DOHH2 (cell line): ENCODE data around the gene FAM8A1.

Source experiments
- H3F3A ChIP-seq: fragments of 200-600 bp; sonication (generic), shearing (Covaris generic); 2 replicates; pipeline ENCODE4 v1.6.0; 2016; ENCODE audit warnings: antibody characterized with exemption, mild to moderate bottlenecking; ENCODE audit not compliant: control insufficient read depth, insufficient read depth
- H3K27ac ChIP-seq: fragments of 200-600 bp; sonication (generic); 2 replicates; pipeline ENCODE4 v1.5.1; 2014; ENCODE audit warnings: low read depth, mild to moderate bottlenecking, low read length, moderate library complexity
- H3K27me3 ChIP-seq: fragments of 200-600 bp; sonication (generic); 2 replicates; pipeline ENCODE4 v1.6.1; 2014; ENCODE audit warnings: mild to moderate bottlenecking, low read length, mixed read lengths; ENCODE audit not compliant: control insufficient read depth
- H3K36me3 ChIP-seq: fragments of 200-600 bp; sonication (generic); 2 replicates; pipeline ENCODE4 v1.6.1; 2014; ENCODE audit warnings: mild to moderate bottlenecking, low read length, moderate library complexity, mixed read lengths; ENCODE audit not compliant: control insufficient read depth
- H3K4me1 ChIP-seq: fragments of 200-600 bp; sonication (generic); 2 replicates; pipeline ENCODE4 v1.6.1; 2014; ENCODE audit warnings: mild to moderate bottlenecking, low read length, mixed read lengths; ENCODE audit not compliant: control insufficient read depth
- H3K4me2 ChIP-seq: fragments of 200-600 bp; sonication (generic); 2 replicates; pipeline ENCODE4 v1.6.0; 2014; ENCODE audit warnings: mild to moderate bottlenecking, low read length, moderate library complexity
- H3K4me3 ChIP-seq: fragments of 200-600 bp; sonication (generic); 2 replicates; pipeline ENCODE4 v1.5.1; 2014; ENCODE audit warnings: mild to moderate bottlenecking, low read length, mixed read lengths
- H3K79me2 ChIP-seq: fragments of 200-600 bp; sonication (generic); 2 replicates; pipeline ENCODE4 v1.6.1; 2014; ENCODE audit warnings: mild to moderate bottlenecking, low read length, mixed read lengths; ENCODE audit not compliant: control insufficient read depth
- H3K9me2 ChIP-seq: fragments of 200-600 bp; sonication (generic); replicated peaks from 2 replicates; pipeline ENCODE4 v1.6.1; 2014; ENCODE audit warnings: mild to moderate bottlenecking, low read length, mixed read lengths; ENCODE audit not compliant: control insufficient read depth
- H3K9me3 ChIP-seq: fragments of 200-600 bp; sonication (generic); 2 replicates; pipeline ENCODE4 v1.6.1; 2014; ENCODE audit warnings: antibody characterized with exemption, low read length, mixed read lengths; ENCODE audit not compliant: control insufficient read depth, insufficient read depth
- H4K20me1 ChIP-seq: fragments of 200-600 bp; sonication (generic); 2 replicates; pipeline ENCODE4 v1.6.0; 2014; ENCODE audit warnings: low read depth, mild to moderate bottlenecking, antibody characterized with exemption, low read length, moderate library complexity; ENCODE audit not compliant: control insufficient read depth, insufficient read depth
- EZH2phosphoT487 ChIP-seq: fragments of 200-600 bp; sonication (generic); IDR thresholded peaks from 2 replicates; pipeline ENCODE4 v1.6.1; 2017; ENCODE audit warnings: borderline replicate concordance, mild to moderate bottlenecking, antibody characterized with exemption, low read length, moderate library complexity, mixed read lengths
- TF ChIP-seq, protein P1 (sequence below): fragments of 200-600 bp; sonication (generic); IDR thresholded peaks from one replicate; pipeline ENCODE4 v1.5.1; 2014; ENCODE audit warnings: antibody characterized with exemption, mild to moderate bottlenecking, low read depth, low read length; ENCODE audit not compliant: poor library complexity, severe bottlenecking

The FAM8A1 gene

DNA sequence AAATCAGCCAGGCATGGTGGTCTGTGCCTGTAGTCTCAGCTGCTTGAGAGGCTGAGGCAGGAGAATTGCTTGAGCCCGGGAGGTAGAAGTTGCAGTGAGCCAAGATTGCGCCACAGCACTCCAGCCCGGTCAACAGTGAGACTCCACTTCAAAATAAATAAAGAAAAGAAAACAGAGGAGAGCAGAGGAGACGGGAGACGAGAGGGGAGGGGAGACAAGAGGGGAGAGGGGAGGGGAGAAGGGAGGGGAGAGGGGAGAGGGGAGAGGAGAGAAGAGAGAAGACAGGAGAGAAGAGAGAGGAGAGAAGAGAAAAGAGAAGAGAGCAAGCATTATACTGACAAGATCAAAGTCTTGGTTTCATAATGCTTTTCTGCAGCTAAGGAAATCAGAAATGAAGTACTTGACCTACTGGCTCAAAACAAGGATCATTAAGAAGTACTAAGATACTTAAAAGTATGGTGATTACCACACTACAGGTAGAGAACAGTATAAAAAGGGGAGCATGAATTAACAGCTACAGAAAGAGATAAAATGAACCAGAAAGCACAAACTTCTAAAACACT, 30.5 kb downstream of the FAM8A1 start:
- Histone ChIP-seq H3K36me3 (peaks cover 95% of the 10 kb centered on the region), H3K27ac (no peak overlapping the region), H4K20me1 (0 out of 2 replicates have a peak, but pooled peaks cover 3% of the 10 kb centered on the region), H3K4me2 (no peak overlapping the region), H3K9me3 (no peaks in the 10 kb centered on the region), H3K27me3 (no peaks in the 10 kb centered on the region), H3K4me3 (no peak overlapping the region), H3F3A (peaks cover 2% of the 10 kb centered on the region; the same call in 1 of the 2 replicates), H3K4me1 (peaks cover 38% of the 10 kb centered on the region), H3K9me2 (no peaks in the 10 kb centered on the region), H3K79me2 (peaks cover 94% of the 10 kb centered on the region)
- TF ChIP-seq, protein P1, sequence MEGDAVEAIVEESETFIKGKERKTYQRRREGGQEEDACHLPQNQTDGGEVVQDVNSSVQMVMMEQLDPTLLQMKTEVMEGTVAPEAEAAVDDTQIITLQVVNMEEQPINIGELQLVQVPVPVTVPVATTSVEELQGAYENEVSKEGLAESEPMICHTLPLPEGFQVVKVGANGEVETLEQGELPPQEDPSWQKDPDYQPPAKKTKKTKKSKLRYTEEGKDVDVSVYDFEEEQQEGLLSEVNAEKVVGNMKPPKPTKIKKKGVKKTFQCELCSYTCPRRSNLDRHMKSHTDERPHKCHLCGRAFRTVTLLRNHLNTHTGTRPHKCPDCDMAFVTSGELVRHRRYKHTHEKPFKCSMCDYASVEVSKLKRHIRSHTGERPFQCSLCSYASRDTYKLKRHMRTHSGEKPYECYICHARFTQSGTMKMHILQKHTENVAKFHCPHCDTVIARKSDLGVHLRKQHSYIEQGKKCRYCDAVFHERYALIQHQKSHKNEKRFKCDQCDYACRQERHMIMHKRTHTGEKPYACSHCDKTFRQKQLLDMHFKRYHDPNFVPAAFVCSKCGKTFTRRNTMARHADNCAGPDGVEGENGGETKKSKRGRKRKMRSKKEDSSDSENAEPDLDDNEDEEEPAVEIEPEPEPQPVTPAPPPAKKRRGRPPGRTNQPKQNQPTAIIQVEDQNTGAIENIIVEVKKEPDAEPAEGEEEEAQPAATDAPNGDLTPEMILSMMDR = no peak
- TF ChIP-seq EZH2phosphoT487 = no peak

DNA sequence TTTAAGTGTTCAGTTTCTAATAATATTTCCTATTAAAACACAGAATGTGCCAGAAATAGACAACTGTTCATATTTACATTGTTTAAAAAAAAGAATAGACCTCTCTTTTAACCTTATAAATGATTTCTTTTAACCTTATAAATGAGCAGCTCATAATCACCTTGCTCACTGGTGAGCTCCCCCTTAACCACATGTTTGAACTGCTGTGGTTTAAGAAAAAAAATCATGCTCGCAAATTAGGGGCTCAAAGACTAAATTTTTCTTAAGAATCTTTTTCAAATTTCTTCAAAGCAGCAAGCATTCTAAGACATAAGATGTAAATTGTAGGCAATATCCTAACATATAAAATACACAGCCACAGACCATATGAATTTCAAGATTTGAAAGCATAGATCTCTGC, 32.8 kb downstream of the FAM8A1 start:
- H3K79me2 ChIP-seq = peaks cover 94% of the 10 kb centered on the region
- peaks cover 95% of the 10 kb centered on the region for H3K36me3 ChIP-seq
- peaks cover 2% of the 10 kb centered on the region; the same call in 1 of the 2 replicates for H3F3A ChIP-seq
- no peak overlapping the region for H3K27ac ChIP-seq
- 0 out of 2 replicates have a peak, but pooled peaks cover 6% of the 10 kb centered on the region for H4K20me1 ChIP-seq
- H3K9me2 ChIP-seq = no peaks in the 10 kb centered on the region
- H3K4me3 ChIP-seq = no peak overlapping the region
- no peaks in the 10 kb centered on the region for H3K27me3 ChIP-seq
- H3K9me3 ChIP-seq = no peaks in the 10 kb centered on the region
- H3K4me2 ChIP-seq = no peak overlapping the region
- H3K4me1 ChIP-seq = peaks cover 29% of the 10 kb centered on the region
- TF ChIP-seq, protein P1 = no peak

DNA sequence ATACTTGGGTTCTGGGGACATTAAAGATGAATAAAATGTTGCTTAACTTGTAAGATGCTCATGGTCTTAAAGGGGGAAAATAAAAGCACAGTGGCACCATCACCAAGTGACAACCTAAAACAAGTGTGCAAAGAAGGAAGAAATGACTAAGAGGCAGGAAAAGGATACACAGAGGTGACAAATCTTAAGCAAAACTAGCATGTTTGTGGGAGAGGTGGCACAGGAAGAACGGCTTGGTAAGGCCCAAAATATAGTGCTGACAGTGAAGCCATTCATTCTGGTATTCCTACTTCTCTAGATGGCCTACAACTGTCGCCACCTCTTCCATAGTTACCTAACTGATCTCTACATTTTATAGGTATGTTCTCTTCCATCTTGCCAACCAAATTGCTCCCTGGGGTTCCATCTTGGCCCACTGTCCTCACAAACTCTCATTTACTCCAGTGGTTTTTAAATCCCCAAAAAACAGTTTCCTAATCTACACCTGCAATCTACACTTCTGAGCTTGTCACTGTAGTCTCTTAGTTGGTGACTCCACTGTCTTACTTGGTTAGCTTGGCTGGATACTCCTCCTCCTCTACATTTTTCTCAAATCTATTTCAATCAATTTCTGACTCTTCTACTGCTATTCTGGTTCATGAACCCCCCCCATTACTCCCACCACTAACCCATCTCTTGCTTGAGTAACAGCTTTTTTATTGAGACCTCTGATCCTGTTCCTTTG, 33.5 kb downstream of the FAM8A1 start:
- peaks cover 95% of the 10 kb centered on the region for H3K79me2 ChIP-seq
- peaks cover 29% of the 10 kb centered on the region for H3K4me1 ChIP-seq
- no peaks in the 10 kb centered on the region for H3K9me3 ChIP-seq
- no peak overlapping the region for H3K4me3 ChIP-seq
- no peak overlapping the region for H3K27ac ChIP-seq
- peaks cover 95% of the 10 kb centered on the region for H3K36me3 ChIP-seq
- no peak overlapping the region for H3K4me2 ChIP-seq
- TF ChIP-seq, protein P1 = no peak
- TF ChIP-seq EZH2phosphoT487 = no peak
- H3K9me2 ChIP-seq = no peaks in the 10 kb centered on the region
- peaks cover 2% of the 10 kb centered on the region; the same call in 1 of the 2 replicates for H3F3A ChIP-seq
- 0 out of 2 replicates have a peak, but pooled peaks cover 6% of the 10 kb centered on the region for H4K20me1 ChIP-seq
- H3K27me3 ChIP-seq = no peaks in the 10 kb centered on the region
